Mucosa of descending colon (tissue), 3 donors: ENCODE results near the gene ZNF680. TPM values are rescaled to one million over a fixed set of nuclear protein-coding genes. Genes with fewer than 3 reads are reported as not detected.

Experiments
- ATAC-seq: fragments of 200-7000 bp; cut with Tn5 transposase; one replicate; pipeline ENCODE4 v1.9.1; 2020; ENCODE audit warnings: mild to moderate bottlenecking, moderate library complexity
- DNase-seq, 3 donors: peaks; one replicate each; pipeline ENCODE4 v3.0.0-alpha.2; 2020
- H3K36me3 ChIP-seq: fragments of 200-600 bp; one replicate; pipeline ENCODE4 v1.8.0; 2021; ENCODE audit warnings: low read depth, mild to moderate bottlenecking
- H3K4me1 ChIP-seq: fragments of 200-600 bp; one replicate; pipeline ENCODE4 v1.8.0; 2021; ENCODE audit warnings: low read depth, mild to moderate bottlenecking
- H3K4me3 ChIP-seq: fragments of 200-600 bp; one replicate; pipeline ENCODE4 v1.8.0; 2021; ENCODE audit warnings: mild to moderate bottlenecking
- H3K9me3 ChIP-seq: fragments of 200-600 bp; one replicate; pipeline ENCODE4 v1.8.0; 2021; ENCODE audit warnings: mild to moderate bottlenecking
- CTCF ChIP-seq: fragments of 200-600 bp; IDR thresholded peaks from one replicate; pipeline ENCODE4 v1.8.0; 2022; ENCODE audit warnings: antibody characterized with exemption, mild to moderate bottlenecking
- intact Hi-C, 2 donors: fragments of 100-400 bp; cut with DNase I in 1 of 2; cut with micrococcal nuclease in 1 of 2; formaldehyde crosslinking; loops; one replicate each; pipeline versions ENCODE4 v1.11.0 to v1.11.1; 2022; cut with DNase I, micrococcal nuclease
- total RNA-seq, 3 donors: library from RNA; stranded (reverse); fragmentation: NEBNext Ultra II Directional in 2 of 3; extraction: Animal tissue kit (Norgen Biotek cat#: 25700) in 2 of 3; gene quantifications; one replicate each; pipeline versions ENCODE4 v1.2.1 to v1.2.4, GENCODE V29; 2021 to 2023
- donor health status: DM: no; HTN: no; CAD: no; lungs with moderate emphysema.
- donor health status: DM: no; HTN: no; CAD: no.
- donor health status: DM: no; HTN: yes; CAD: no.

The ZNF680 gene
- total RNA-seq, 3 donors from 2014 or later, result 8.7 to 11.9 (median 9.9) TPM

- intact Hi-C loops, result no loop called here
- Histone ChIP-seq H3K4me3 (no peak overlapping the region), H3K36me3 (no peaks in the 10 kb centered on the region), H3K9me3 (peaks cover 16% of the 10 kb centered on the region), H3K4me1 (no peaks in the 10 kb centered on the region)
- no peak for DNase-seq
- TF ChIP-seq CTCF, result no peak
- no peak for ATAC-seq
These were observed 11.3 kb downstream of the ZNF680 start for GRCh38 chr7:64551375-64552142.

GRCh38 chr7:64544010-64544409 is 18.9 kb downstream of the ZNF680 start:
- no peak for TF ChIP-seq CTCF
- no peak for ATAC-seq

GRCh38 chr7:64541438-64542359 is 21.2 kb downstream of the ZNF680 start:
- H3K4me1 ChIP-seq, result no peaks in the 10 kb centered on the region
- peaks cover 15% of the 10 kb centered on the region for H3K9me3 ChIP-seq
- no peak overlapping the region for H3K4me3 ChIP-seq
- no peak for TF ChIP-seq CTCF
- H3K36me3 ChIP-seq, result no peaks in the 10 kb centered on the region
- DNase-seq (no peak), ATAC-seq (no peak)
- intact Hi-C loops, result no loop called here

More at GRCh38 chr7:64544010-64544409, 18.9 kb downstream of the ZNF680 start:
- Histone ChIP-seq H3K4me3 (no peak overlapping the region), H3K9me3 (peaks cover 1% of the 10 kb centered on the region), H3K36me3 (no peaks in the 10 kb centered on the region), H3K4me1 (no peaks in the 10 kb centered on the region)
- DNase-seq, result no peak
- intact Hi-C loops, result no loop called here

- Histone ChIP-seq H3K9me3 (peaks cover 66% of the 10 kb centered on the region), H3K4me3 (no peak overlapping the region), H3K36me3 (no peaks in the 10 kb centered on the region), H3K4me1 (no peaks in the 10 kb centered on the region)
- ATAC-seq, result no peak
- no peak for TF ChIP-seq CTCF
- intact Hi-C loops, result no loop called here
- DNase-seq, result no peak
These were observed 29.1 kb downstream of the ZNF680 start for GRCh38 chr7:64533756-64534155.

- H3K9me3 ChIP-seq, result peaks cover 93% of the 10 kb centered on the region
- ATAC-seq (no peak), DNase-seq (no peak)
- H3K36me3 ChIP-seq, result no peaks in the 10 kb centered on the region
- H3K4me1 ChIP-seq, result no peaks in the 10 kb centered on the region
- TF ChIP-seq CTCF, result no peak
- intact Hi-C loops, result no loop called here
- H3K4me3 ChIP-seq, result no peak overlapping the region
These were observed 34.1 kb downstream of the ZNF680 start for GRCh38 chr7:64528770-64529169.
